Measurements from ENCODE around the gene ZNF740.
A peak's percentile ranks its signal among the peaks of the same experiment; 100 is the strongest.

DNA sequence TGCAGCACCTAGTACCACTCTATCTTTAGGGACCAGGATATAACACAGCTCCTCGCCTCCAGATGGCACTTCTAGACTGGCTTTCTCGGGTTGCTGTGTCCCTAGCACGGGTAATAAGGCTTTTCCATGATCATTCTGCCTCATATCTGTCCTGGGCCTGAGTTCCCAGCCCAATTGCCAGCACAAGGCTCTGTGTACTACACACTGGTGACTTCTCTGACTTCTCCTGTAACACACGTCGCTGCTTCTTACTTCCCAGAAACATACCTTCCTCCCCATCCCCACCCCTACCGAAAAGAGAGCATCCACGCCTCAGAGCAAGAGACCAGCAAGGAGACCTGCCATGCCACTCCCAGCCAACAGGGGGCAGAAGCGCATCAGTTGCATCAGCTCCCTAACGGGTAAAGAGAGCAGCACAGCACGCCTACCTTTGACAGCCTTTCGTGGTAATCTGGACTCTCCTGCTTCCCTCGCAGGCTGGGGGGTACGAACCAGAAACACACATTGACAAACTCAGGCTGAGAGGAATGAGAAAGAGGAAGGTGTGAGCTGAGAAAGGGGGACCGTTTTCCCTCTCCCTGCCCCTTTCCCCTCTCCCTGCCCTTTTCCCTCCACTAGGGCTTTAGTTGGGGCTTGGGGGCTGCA is 21.2 kb upstream of the ZNF740 start:
- TF ChIP-seq, protein P1, sequence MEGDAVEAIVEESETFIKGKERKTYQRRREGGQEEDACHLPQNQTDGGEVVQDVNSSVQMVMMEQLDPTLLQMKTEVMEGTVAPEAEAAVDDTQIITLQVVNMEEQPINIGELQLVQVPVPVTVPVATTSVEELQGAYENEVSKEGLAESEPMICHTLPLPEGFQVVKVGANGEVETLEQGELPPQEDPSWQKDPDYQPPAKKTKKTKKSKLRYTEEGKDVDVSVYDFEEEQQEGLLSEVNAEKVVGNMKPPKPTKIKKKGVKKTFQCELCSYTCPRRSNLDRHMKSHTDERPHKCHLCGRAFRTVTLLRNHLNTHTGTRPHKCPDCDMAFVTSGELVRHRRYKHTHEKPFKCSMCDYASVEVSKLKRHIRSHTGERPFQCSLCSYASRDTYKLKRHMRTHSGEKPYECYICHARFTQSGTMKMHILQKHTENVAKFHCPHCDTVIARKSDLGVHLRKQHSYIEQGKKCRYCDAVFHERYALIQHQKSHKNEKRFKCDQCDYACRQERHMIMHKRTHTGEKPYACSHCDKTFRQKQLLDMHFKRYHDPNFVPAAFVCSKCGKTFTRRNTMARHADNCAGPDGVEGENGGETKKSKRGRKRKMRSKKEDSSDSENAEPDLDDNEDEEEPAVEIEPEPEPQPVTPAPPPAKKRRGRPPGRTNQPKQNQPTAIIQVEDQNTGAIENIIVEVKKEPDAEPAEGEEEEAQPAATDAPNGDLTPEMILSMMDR (conservative IDR thresholded peaks at IDR 0.05; ENCODE audit: low read length), result peak; percentile 99
- no peak for TF ChIP-seq EZH2phosphoT487 (IDR thresholded peaks at IDR 0.05; ENCODE audit: borderline replicate concordance, low read depth, low read length)

All from OCI-LY7 (cell line).